ENCODE data around the gene SCRN1.

- no peak for TF ChIP-seq YY1 (IDR thresholded peaks at IDR 0.05; ENCODE audit: insufficient read depth, insufficient read length)
- no peak for TF ChIP-seq ZNF274 (IDR thresholded peaks at IDR 0.05; ENCODE audit: low read depth, low read length)
- no peak for TF ChIP-seq SUZ12 (IDR thresholded peaks at IDR 0.05; ENCODE audit: extremely low read depth, insufficient read depth, insufficient read length)
Observed at GRCh38 chr7:29989257-29989995, at the start of gene SCRN1.
